ENCODE data around the gene PRRC2C.

GRCh38 chr1:171515741-171516140 is 30.4 kb downstream of the PRRC2C start:
- TF ChIP-seq EZH2phosphoT487 (IDR thresholded peaks at IDR 0.05; ENCODE audit: borderline replicate concordance, low read length), result no peak
- TF ChIP-seq CTCF (conservative IDR thresholded peaks at IDR 0.05; ENCODE audit: low read depth, low read length), result no peak
- TF ChIP-seq EZH2 (IDR thresholded peaks at IDR 0.05; ENCODE audit: low read length, unreplicated experiment), result no peak

Data from PC-3 (cell line).